Stimulated activated naive B cell treated with anti-CD40 and anti-IgM and Interleukin-4, amounts not matched to agents 10 μg/mL and 1 μg/mL and 100 μg/mL, for 72 hours (primary cell): ENCODE measurements around the gene ZNG1C.
"Not testable (repeated sequence)": the region's sequence is repeated elsewhere in the genome, so short reads cannot be mapped to it uniquely, and the experiment has no call there.

Source experiments
- ATAC-seq, 2 donors: fragments of 150-1000 bp; cut with Tn5 transposase; replicated peaks; 2 replicates each; pipeline ENCODE4 v1.10.0; 2021; ENCODE audit warnings: moderate library complexity in 1 of 2
- DNase-seq: peaks from one replicate; pipeline ENCODE4 v3.0.0; 2021
- H3K27ac Mint-ChIP-seq: one replicate; pipeline ENCODE4 v1.8.0; 2022; ENCODE audit warnings: mild to moderate bottlenecking, mixed read lengths
- H3K27me3 Mint-ChIP-seq, 2 donors: one replicate each; pipeline ENCODE4 v1.8.0; 2022; ENCODE audit warnings: mixed read lengths in 2 of 2
- H3K36me3 Mint-ChIP-seq, 2 donors: one replicate each; pipeline ENCODE4 v1.8.0; 2022; ENCODE audit warnings: mixed read lengths in 2 of 2, mild to moderate bottlenecking in 1 of 2
- H3K4me1 Mint-ChIP-seq, 2 donors: one replicate each; pipeline ENCODE4 v1.8.0; 2022; ENCODE audit warnings: mixed read lengths in 2 of 2, mild to moderate bottlenecking in 1 of 2
- H3K4me3 Mint-ChIP-seq, 2 donors: one replicate each; pipeline ENCODE4 v1.8.0; 2022; ENCODE audit warnings: mild to moderate bottlenecking in 2 of 2, mixed read lengths in 2 of 2, moderate library complexity in 1 of 2
- H3K9me3 Mint-ChIP-seq, 2 donors: one replicate each; pipeline ENCODE4 v1.8.0; 2022; ENCODE audit warnings: mixed read lengths in 2 of 2, mild to moderate bottlenecking in 1 of 2

ZNG1C gene

DNA sequence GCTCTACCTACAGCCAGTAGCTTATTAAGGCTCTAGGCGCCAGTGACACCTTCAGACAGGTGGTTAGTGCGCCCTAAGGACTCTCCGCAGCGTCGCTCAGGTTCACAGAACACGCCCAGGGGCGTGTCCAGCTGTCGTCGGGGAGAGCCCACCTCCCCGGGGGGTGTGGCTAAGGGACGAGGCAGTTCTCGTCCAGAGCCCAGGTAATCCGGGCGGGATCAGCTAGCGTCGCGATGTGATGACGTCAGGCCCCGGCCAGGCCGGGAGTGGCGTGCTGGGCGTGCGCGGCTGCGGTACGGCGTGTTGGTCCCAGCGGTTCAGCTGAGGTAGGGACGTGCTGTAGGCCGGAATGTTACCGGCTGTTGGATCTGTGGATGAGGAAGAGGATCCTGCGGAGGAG, at the start of gene ZNG1C:
TSS of gene ZNG1C (plus strand) at position 301 of the 400 bp plus-strand sequence. CDS start at position 350, 49 bp downstream.
- DNase-seq, ATAC-seq, H3K27me3 Mint-ChIP-seq, H3K27ac Mint-ChIP-seq, H3K9me3 Mint-ChIP-seq, H3K4me1 Mint-ChIP-seq, H3K36me3 Mint-ChIP-seq, H3K4me3 Mint-ChIP-seq: not testable (repeated sequence)

DNA sequence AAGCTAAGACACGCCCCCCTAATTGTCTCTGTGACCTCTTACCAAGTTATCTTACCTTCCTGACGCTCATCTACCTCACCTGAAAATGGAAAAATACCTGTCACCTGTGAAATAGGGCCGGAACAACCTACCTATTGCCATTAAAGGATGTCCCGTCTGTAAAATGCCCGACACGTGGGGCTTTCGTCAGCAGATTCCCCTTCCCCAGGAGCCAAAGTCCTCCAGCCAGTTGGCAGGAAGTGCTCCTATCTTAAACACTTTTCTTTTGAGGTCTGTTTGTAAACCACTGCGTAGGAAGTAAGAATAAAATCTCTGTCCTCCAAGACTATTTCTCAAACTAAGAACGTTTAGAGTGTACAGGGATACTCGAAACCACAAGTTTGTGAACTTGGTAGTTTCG, 654 bp downstream of the ZNG1C start:
- H3K27ac Mint-ChIP-seq, H3K4me3 Mint-ChIP-seq, H3K27me3 Mint-ChIP-seq, DNase-seq, H3K9me3 Mint-ChIP-seq, H3K4me1 Mint-ChIP-seq, H3K36me3 Mint-ChIP-seq, ATAC-seq: not testable (repeated sequence)

DNA sequence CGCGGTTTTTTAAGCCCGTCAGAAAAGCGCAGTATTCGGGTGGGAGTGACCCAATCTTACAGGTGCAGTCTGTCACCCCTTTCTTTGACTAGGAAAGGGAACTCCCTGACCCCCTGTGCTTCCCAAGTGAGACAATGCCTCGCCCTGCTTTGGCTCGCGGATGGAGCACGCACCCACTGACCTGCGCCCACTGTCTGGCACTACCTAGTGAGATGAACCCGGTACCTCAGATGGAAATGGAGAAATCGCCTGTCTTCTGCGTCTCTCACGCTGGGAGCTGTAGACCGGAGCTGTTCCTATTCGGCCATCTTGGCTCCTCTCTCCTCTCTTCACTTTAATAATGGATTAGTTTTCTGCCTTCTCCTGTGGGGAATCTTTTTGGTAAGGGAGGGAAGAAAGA, 39.3 kb downstream of the ZNG1C start:
- not testable (repeated sequence) for H3K4me3 Mint-ChIP-seq, ATAC-seq, H3K27me3 Mint-ChIP-seq, H3K4me1 Mint-ChIP-seq, H3K27ac Mint-ChIP-seq, H3K9me3 Mint-ChIP-seq, H3K36me3 Mint-ChIP-seq, DNase-seq

DNA sequence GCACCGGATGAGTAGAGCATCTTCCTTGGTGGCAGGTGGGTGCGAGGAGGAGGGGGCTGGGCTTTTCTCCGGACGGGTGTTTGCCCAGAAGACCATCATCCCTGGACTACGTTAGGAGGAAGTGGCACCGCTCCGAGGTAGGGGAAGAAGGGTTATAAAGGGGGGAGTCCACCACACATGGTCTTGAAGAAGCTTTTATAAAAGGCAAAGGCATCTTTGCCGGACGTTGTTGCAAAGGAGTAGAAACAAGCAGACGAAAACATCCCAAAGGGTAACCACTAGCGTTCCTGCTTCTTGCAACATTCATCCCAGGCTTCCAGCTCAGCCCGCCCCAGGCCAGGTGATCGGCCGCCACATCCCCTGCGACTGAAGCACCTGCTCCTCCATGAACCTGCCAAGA, 60.8 kb downstream of the ZNG1C start, which contains the start of gene FOXD4L3:
TSS of gene FOXD4L3 (plus strand) at position 301 of the 400 bp plus-strand sequence. CDS start at position 386, 85 bp downstream.
- not testable (repeated sequence) for H3K27ac Mint-ChIP-seq, DNase-seq, H3K4me3 Mint-ChIP-seq, H3K9me3 Mint-ChIP-seq, H3K4me1 Mint-ChIP-seq, H3K36me3 Mint-ChIP-seq, ATAC-seq, H3K27me3 Mint-ChIP-seq

DNA sequence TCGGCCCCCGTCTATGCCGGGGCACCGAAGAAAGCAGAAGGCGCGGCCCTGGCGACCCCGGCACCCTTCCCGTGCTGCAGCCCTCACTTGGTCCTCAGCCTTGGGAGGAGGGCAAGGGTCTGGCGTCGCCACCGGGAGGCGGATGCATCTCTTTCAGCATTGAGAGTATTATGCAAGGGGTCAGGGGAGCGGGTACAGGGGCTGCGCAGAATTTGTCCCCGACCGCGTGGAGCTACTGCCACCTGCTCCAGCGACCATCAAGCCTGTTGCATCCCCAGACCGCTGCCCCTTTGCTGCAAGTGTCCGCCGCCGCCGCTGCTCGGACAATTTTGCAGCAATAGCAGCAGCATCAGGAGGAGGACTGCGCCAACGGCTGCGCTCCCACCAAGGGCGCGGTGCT, 62.0 kb downstream of the ZNG1C start:
- H3K4me3 Mint-ChIP-seq, H3K9me3 Mint-ChIP-seq, H3K36me3 Mint-ChIP-seq, ATAC-seq, H3K27ac Mint-ChIP-seq, H3K4me1 Mint-ChIP-seq, H3K27me3 Mint-ChIP-seq, DNase-seq: not testable (repeated sequence)

DNA sequence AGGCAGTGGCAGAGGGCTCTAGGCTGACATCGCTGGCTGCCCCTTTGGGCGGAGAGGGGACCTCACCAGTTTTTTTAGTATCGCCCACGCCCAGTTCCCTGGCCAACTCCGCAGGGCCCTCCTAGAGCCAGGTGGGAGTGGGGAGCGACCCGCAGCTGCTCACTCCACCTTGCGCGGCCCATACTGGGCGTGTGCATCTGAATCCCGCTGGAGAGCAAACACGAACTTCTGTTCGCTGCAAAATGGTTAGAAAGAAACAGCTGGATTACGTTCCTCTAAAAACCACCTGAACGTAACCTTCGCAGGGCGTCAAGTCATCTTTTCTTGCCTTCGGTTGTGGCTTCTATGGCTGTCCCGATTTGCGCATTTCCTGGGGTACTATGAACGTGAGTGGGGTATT, 62.4 kb downstream of the ZNG1C start:
- H3K36me3 Mint-ChIP-seq, H3K27me3 Mint-ChIP-seq, H3K4me3 Mint-ChIP-seq, H3K9me3 Mint-ChIP-seq, H3K4me1 Mint-ChIP-seq, ATAC-seq, DNase-seq, H3K27ac Mint-ChIP-seq: not testable (repeated sequence)

DNA sequence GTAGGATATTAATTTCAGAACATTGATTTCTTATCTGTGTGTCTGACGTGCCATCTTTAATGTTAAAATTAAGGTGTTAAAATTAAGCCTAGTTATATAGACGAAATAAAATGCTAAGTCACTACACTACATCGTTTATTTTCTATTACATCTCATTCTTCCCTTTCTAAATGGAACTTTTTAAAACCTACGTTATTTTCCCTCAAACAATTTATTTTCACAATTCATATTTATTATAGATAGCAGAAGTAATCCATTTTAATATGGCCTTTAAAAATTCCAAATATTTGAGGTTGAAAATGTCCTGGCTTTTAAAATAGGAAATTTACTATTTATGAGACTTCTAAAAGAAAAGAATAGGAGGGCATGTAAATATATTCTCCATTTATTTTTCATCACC, 63.0 kb downstream of the ZNG1C start:
- H3K36me3 Mint-ChIP-seq, DNase-seq, H3K4me3 Mint-ChIP-seq, H3K9me3 Mint-ChIP-seq, H3K27me3 Mint-ChIP-seq, H3K4me1 Mint-ChIP-seq, ATAC-seq, H3K27ac Mint-ChIP-seq: not testable (repeated sequence)

DNA sequence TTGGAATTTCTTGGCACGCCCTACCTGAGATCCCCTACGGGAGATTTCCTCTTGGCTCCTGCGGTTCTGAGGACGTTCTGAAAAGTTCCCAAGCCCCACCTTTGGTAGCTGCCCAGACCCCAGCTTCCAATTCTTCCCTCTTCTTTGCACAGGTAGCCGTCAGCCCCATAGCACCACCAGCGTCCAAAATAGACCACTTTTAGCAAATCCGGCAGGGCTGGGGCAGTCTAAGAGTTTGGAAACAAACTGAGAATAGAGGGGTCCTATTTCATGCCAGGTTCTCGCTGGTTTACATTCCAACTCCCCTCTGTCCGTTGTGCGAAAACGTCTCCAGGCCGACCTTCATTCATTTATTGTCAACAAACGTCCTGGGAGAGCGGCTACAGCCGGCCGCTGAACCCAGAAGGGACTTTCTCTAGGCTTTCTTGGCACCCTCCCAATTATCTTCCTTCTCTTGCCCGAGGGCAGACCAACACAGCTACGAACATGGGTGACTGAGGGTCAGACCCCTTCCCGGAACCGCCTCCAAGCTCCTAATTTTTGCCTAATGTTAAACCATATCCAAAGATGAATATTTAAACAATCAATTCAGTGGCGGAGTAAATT, 64.0 kb downstream of the ZNG1C start:
- not testable (repeated sequence) for H3K27me3 Mint-ChIP-seq, H3K36me3 Mint-ChIP-seq, H3K9me3 Mint-ChIP-seq, ATAC-seq, DNase-seq, H3K4me3 Mint-ChIP-seq, H3K27ac Mint-ChIP-seq, H3K4me1 Mint-ChIP-seq

DNA sequence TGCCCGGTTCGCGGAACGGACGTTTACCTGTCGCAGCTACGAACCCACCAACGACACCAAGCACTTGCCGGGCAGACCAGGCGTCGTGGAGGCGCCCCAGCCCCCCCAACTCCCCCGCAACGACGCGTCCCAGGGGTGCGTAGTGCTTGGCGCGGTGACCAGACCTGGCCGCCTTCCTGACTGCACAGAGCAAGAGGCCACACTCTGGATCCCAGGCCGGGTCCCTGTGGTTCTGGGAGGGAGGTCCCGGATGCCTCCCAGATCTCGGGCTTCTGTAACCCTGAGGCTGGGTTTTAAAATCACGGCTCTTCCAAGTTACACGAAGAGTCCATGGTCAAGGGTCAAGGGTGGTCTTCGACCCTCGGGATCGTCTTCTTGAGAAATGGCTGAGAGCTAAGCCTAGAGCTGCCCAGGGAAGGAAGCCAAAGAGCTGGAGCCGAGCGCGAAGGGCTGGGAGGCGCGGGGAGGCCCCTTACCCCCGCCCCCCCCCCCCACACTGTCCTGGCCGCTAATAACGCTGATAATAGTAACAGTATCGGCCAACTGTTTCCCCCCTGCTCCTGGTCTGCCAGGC, 64.7 kb downstream of the ZNG1C start:
- H3K9me3 Mint-ChIP-seq, H3K27me3 Mint-ChIP-seq, DNase-seq, H3K36me3 Mint-ChIP-seq, H3K4me3 Mint-ChIP-seq, H3K4me1 Mint-ChIP-seq, ATAC-seq, H3K27ac Mint-ChIP-seq: not testable (repeated sequence)

DNA sequence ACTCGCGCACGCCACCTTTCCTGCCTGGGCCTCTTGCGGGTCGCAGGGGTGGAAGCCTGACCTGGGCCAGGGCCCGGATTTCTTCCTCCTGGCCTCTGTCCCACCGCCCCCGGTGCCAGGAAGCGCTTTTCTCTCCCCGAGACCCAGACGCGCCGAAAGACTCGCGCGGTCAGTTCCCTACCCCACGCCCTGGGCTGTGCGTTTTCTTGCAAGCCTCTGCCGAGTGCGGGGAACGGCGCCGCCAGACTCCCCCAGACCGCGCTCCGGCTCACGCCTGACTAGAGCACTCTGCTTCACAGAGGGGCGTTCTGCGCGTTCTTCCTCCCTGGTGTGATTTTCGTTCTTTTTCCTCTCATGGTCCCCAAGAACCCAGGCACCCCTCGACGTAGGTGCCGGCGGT, 65.3 kb downstream of the ZNG1C start:
- not testable (repeated sequence) for H3K27ac Mint-ChIP-seq, H3K36me3 Mint-ChIP-seq, ATAC-seq, H3K4me3 Mint-ChIP-seq, H3K27me3 Mint-ChIP-seq, H3K4me1 Mint-ChIP-seq, DNase-seq, H3K9me3 Mint-ChIP-seq

DNA sequence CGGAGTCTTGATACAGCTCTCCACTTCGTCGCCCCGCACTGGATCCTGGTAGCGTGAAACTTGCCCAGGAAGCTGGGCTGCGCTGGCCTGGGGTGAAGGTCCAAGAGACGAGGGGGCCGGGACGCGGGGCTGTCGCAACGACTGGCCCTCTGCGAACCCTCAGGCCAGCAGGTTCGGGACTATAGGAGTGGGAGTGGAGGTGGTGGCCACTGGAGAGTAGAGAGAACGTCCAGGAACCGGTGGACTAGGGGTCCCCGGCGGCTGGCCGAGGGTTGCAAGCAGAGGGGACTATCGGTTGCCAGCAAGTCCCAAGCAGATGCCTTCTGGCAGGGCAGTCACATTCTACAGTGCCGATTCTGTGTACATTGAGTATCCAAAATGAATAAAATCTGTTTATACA, 65.9 kb downstream of the ZNG1C start:
- not testable (repeated sequence) for H3K4me1 Mint-ChIP-seq, H3K27me3 Mint-ChIP-seq, H3K4me3 Mint-ChIP-seq, H3K36me3 Mint-ChIP-seq, ATAC-seq, H3K27ac Mint-ChIP-seq, H3K9me3 Mint-ChIP-seq, DNase-seq

DNA sequence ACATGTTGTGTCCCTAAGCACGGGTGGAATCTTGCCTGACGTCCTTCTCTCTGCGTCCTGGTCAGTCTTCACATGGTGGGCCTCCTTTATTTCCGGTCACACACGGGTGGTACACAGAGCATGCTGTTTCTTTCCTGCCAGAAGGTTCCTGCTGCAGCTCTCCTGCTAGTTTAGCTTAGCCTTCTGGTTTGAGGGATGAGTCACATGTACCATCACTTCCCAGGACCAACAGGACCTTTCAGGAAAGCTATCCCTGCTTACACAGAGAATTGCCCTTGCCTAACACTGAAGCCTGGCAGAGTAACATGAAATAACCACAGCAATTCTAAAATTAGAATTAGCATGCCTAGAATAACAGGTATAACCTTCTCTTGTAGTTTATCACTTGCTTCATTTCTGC, 69.4 kb downstream of the ZNG1C start:
- not testable (repeated sequence) for H3K27ac Mint-ChIP-seq, H3K27me3 Mint-ChIP-seq, H3K4me3 Mint-ChIP-seq, ATAC-seq, H3K9me3 Mint-ChIP-seq, H3K36me3 Mint-ChIP-seq, H3K4me1 Mint-ChIP-seq, DNase-seq

DNA sequence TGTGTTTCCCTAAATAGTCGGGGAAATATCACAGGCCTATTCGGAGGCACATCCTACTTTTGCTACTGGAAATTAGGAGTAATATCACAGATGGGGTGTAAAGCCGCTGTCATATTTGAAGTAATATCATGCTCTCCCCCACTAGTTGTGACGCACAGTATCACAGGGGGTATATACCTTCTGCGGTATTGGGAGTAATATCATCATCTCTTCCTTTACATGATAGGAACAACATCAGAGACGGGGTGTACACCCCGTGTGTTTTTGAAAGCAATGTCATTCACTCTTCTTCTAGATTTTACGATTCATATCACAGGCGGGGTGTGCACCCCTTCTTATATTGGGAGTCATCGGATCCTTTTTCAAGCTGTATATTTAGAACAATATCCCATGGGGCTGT, 76.4 kb downstream of the ZNG1C start:
- not testable (repeated sequence) for H3K27me3 Mint-ChIP-seq, DNase-seq, H3K4me1 Mint-ChIP-seq, H3K36me3 Mint-ChIP-seq, H3K9me3 Mint-ChIP-seq, H3K27ac Mint-ChIP-seq, H3K4me3 Mint-ChIP-seq
- ATAC-seq, result peak in 1 of 2 donors; percentile 25

DNA sequence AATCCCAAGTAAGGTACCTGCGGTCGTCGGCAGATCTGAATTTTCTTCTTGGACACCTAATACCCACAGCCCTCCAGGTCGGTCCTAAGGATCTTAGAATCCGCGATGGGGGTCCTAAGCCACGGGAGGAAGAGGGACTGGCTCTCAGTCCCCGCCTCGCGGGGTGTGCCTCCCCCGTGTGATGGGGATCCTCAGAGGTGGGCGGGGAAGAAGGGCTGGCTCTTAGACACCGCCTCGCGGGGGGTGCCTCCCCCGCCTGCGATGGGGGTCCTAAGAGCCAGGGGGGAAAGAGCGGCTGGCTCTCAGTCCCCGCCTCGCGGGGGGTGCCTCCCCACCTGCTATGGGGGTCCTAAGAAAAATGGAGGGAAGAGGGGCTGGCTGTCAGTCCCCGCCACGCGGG, 82.0 kb downstream of the ZNG1C start:
- H3K4me1 Mint-ChIP-seq, ATAC-seq, DNase-seq, H3K4me3 Mint-ChIP-seq, H3K9me3 Mint-ChIP-seq, H3K36me3 Mint-ChIP-seq, H3K27me3 Mint-ChIP-seq, H3K27ac Mint-ChIP-seq: not testable (repeated sequence)

DNA sequence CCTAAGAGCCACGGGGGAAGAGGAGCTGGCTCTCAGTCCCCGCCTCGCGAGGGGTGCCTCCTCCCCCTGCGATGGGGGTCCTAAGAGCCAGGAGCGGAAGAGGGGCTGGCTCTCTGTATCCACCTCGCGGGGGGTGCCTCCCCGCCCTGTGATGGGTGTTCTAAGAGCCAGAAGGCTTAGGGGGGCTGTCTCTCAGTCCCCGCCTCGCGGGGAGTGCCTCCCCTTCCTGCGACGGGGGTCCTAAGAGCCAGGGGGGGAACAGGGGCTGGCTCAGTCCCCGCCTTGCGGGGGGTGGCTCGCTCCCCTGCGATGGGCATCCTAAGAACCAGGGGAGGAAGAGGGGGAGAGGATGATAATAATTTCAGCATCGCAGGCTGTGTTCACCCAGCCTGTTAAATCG, 82.7 kb downstream of the ZNG1C start:
- H3K27ac Mint-ChIP-seq, DNase-seq, H3K9me3 Mint-ChIP-seq, ATAC-seq, H3K36me3 Mint-ChIP-seq, H3K27me3 Mint-ChIP-seq, H3K4me3 Mint-ChIP-seq, H3K4me1 Mint-ChIP-seq: not testable (repeated sequence)

DNA sequence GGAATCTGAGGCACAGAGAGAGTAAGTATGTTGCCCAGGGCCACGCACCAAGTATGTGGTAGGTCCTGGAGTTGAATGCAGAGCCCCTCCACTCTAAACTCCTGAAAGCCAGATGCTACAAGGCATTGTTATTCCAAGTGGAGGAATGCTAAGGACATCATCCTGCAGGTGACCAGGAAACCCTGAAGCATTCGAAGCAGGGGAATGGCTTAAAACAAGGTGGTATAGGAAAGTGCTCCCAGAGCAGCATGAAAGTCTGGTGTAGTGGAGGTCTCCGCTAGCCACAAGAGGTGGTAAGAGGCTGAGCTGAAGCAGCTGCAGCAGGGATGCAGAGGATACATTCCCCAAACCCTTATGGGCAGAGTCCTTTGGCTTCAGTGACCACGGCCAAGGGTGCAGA, 87.3 kb downstream of the ZNG1C start:
- not testable (repeated sequence) for H3K4me1 Mint-ChIP-seq, H3K9me3 Mint-ChIP-seq, DNase-seq, H3K4me3 Mint-ChIP-seq, H3K27me3 Mint-ChIP-seq, ATAC-seq, H3K27ac Mint-ChIP-seq, H3K36me3 Mint-ChIP-seq
